H1 (cell line): ENCODE results near the gene DLG1. TPM values are rescaled to one million over a fixed set of nuclear protein-coding genes. Genes with fewer than 3 reads are reported as not detected.

ENCODE experiments used
- CTCF ChIA-PET: fragments of 300-600 bp; sonication (Branson Sonifier 250); formaldehyde crosslinking; loops from one replicate; lab custom pipeline; 2021; ENCODE audit not compliant: partially characterized antibody; lab: Charles Lee
- POLR2A ChIA-PET: fragments of 300-600 bp; sonication (Branson Sonifier 250); formaldehyde crosslinking; loops from one replicate; lab custom pipeline; 2021; ENCODE audit warnings: inconsistent platforms; ENCODE audit not compliant: partially characterized antibody; lab: Charles Lee
- DNase-seq, 2 experiments: peaks; one replicate each; pipeline versions ENCODE4 v3.0.0 to v3.0.0-alpha.2; 2010 to 2022; ENCODE audit warnings: low spot score in 2 of 2, low read depth in 1 of 2, mixed read lengths in 1 of 2
- FAIRE-seq: peaks from 2 replicates; lab custom pipeline; 2011; peaks lifted over from hg19 to GRCh38; lab: Jason Lieb, UNC
- H2AFZ ChIP-seq: 2 replicates; pipeline ENCODE4 v1.8.1; 2012; ENCODE audit warnings: low read length, inconsistent platforms
- H2AK5ac ChIP-seq: 2 replicates; pipeline ENCODE4 v1.6.1; 2013; ENCODE audit warnings: low read depth, low read length
- H2BK120ac ChIP-seq: replicated peaks from 2 replicates; pipeline ENCODE3; 2013; ENCODE audit warnings: low read depth, low read length, inconsistent platforms
- H2BK12ac ChIP-seq: 2 replicates; pipeline ENCODE4 v1.6.1; 2013; ENCODE audit warnings: low read depth, low read length
- H2BK15ac ChIP-seq: 2 replicates; pipeline ENCODE4 v1.6.1; 2013; ENCODE audit warnings: low read length
- H2BK20ac ChIP-seq: 2 replicates; pipeline ENCODE4 v1.6.1; 2013; ENCODE audit warnings: low read length
- H2BK5ac ChIP-seq: 2 replicates; pipeline ENCODE4 v1.6.1; 2013; ENCODE audit warnings: low read depth, low read length
- H3K14ac ChIP-seq: 2 replicates; pipeline ENCODE4 v1.6.1; 2013; ENCODE audit warnings: inconsistent platforms; ENCODE audit not compliant: insufficient read length
- H3K18ac ChIP-seq: 2 replicates; pipeline ENCODE4 v1.6.1; 2013; ENCODE audit warnings: low read length; ENCODE audit errors: extremely low read depth
- H3K23ac ChIP-seq: 2 replicates; pipeline ENCODE4 v1.6.1; 2013; ENCODE audit warnings: inconsistent platforms; ENCODE audit not compliant: insufficient read length
- H3K23me2 ChIP-seq: 2 replicates; pipeline ENCODE4 v1.6.1; 2013; ENCODE audit warnings: low read depth, low read length
- H3K27ac ChIP-seq: 2 replicates; pipeline ENCODE4 v1.6.1; 2011; ENCODE audit warnings: low read depth, low read length, inconsistent platforms
- H3K27me3 ChIP-seq, 4 experiments: replicated peaks in 1 of 4; 1 replicate in 1 of 4; 2 replicates in 3 of 4; pipeline versions ENCODE4 v1.6.1 to v1.8.1; 2011 to 2013; ENCODE audit warnings: low read length in 3 of 4, mild to moderate bottlenecking in 3 of 4, inconsistent platforms in 2 of 4, mixed read lengths in 2 of 4, moderate library complexity in 1 of 4; ENCODE audit not compliant: control insufficient read depth in 3 of 4, insufficient read depth in 3 of 4; ENCODE audit errors: extremely low read depth in 1 of 4
- H3K36me3 ChIP-seq, 4 experiments: 2 replicates each; pipeline versions ENCODE4 v1.6.1 to v1.8.1; 2011 to 2013; ENCODE audit warnings: mild to moderate bottlenecking in 4 of 4, low read length in 3 of 4, moderate library complexity in 2 of 4, control low read depth in 1 of 4, inconsistent platforms in 1 of 4; ENCODE audit not compliant: insufficient read depth in 4 of 4, control insufficient read depth in 2 of 4
- H3K4ac ChIP-seq: replicated peaks from 2 replicates; pipeline ENCODE3; 2013; ENCODE audit warnings: low read length, low read depth, mixed read lengths, inconsistent platforms; ENCODE audit not compliant: insufficient read length
- H3K4me1 ChIP-seq, 4 experiments: replicated peaks in 1 of 4; 1 replicate in 1 of 4; 2 replicates in 3 of 4; pipeline versions ENCODE4 v1.6.1 to v1.8.1; 2011 to 2013; ENCODE audit warnings: low read length in 3 of 4, inconsistent platforms in 2 of 4, mixed read lengths in 1 of 4; ENCODE audit not compliant: insufficient read depth in 4 of 4, control insufficient read depth in 3 of 4
- H3K4me2 ChIP-seq, 2 experiments: 2 replicates each; pipeline versions ENCODE4 v1.6.1 to v1.8.1; 2011 to 2013; ENCODE audit warnings: low read depth in 2 of 2, low read length in 2 of 2, control low read depth in 1 of 2, inconsistent platforms in 1 of 2, mild to moderate bottlenecking in 1 of 2; ENCODE audit not compliant: insufficient read depth in 1 of 2
- H3K4me3 ChIP-seq, 4 experiments: fragments of 200-600, 300-600 bp in 1 of 4; sonication (generic), shearing (Covaris generic), sonication (Bioruptor Twin) in 1 of 4; 2 replicates each; pipeline versions ENCODE4 v1.5.1 to v1.8.1; 2011 to 2016; ENCODE audit warnings: low read length in 4 of 4, low read depth in 3 of 4, control low read depth in 2 of 4, inconsistent platforms in 2 of 4, mild to moderate bottlenecking in 2 of 4, mixed read lengths in 1 of 4, moderate library complexity in 1 of 4; ENCODE audit not compliant: insufficient read depth in 2 of 4; ENCODE audit errors: extremely low read depth in 1 of 4
- H3K56ac ChIP-seq: replicated peaks from 2 replicates; pipeline ENCODE3; 2013; ENCODE audit warnings: low read depth, mild to moderate bottlenecking, mixed read lengths, low read length, inconsistent platforms; ENCODE audit not compliant: insufficient read length
- H3K79me1 ChIP-seq: 2 replicates; pipeline ENCODE4 v1.6.1; 2013; ENCODE audit warnings: low read depth, low read length, control low read depth
- H3K79me2 ChIP-seq, 2 experiments: 2 replicates each; pipeline versions ENCODE4 v1.6.1 to v1.8.1; 2012 to 2013; ENCODE audit warnings: low read length in 2 of 2, mild to moderate bottlenecking in 2 of 2, inconsistent platforms in 1 of 2; ENCODE audit not compliant: insufficient read depth in 2 of 2, control insufficient read depth in 1 of 2
- H3K9ac ChIP-seq, 4 experiments: replicated peaks in 1 of 4; 1 replicate in 1 of 4; 2 replicates in 3 of 4; pipeline versions ENCODE4 v1.6.1 to v1.8.1; 2011 to 2013; ENCODE audit warnings: low read depth in 3 of 4, low read length in 3 of 4, control low read depth in 2 of 4, mild to moderate bottlenecking in 2 of 4, moderate library complexity in 2 of 4, inconsistent platforms in 1 of 4; ENCODE audit errors: extremely low read depth in 1 of 4
- H3K9me3 ChIP-seq, 2 experiments: 2 replicates each; pipeline versions ENCODE4 v1.6.1 to v1.8.1; 2012 to 2013; ENCODE audit warnings: mild to moderate bottlenecking in 2 of 2, moderate library complexity in 2 of 2, control low read depth in 1 of 2, inconsistent platforms in 1 of 2, low read depth in 1 of 2, low read length in 1 of 2, mixed read lengths in 1 of 2; ENCODE audit not compliant: insufficient read depth in 2 of 2
- H4K20me1 ChIP-seq, 2 experiments: replicated peaks in 1 of 2; 2 replicates each; pipeline versions ENCODE3 to v1.8.1; 2011 to 2013; ENCODE audit warnings: inconsistent platforms in 2 of 2, low read length in 2 of 2, mild to moderate bottlenecking in 1 of 2; ENCODE audit not compliant: insufficient read depth in 2 of 2, control insufficient read depth in 1 of 2
- H4K5ac ChIP-seq: 2 replicates; pipeline ENCODE4 v1.6.1; 2013; ENCODE audit warnings: low read length, low read depth, mixed read lengths, inconsistent platforms; ENCODE audit not compliant: insufficient read length
- H4K8ac ChIP-seq: 2 replicates; pipeline ENCODE4 v1.8.0; 2013; ENCODE audit warnings: mild to moderate bottlenecking, moderate library complexity, low read length, inconsistent platforms; ENCODE audit not compliant: insufficient read depth; ENCODE audit errors: extremely low read depth
- H4K91ac ChIP-seq: replicated peaks from 2 replicates; pipeline ENCODE3; 2013; ENCODE audit warnings: low read length, mixed read lengths, inconsistent platforms; ENCODE audit not compliant: insufficient read length
- EZH2 ChIP-seq: fragments of 200-600 bp; sonication (generic); IDR thresholded peaks from 2 replicates; pipeline ENCODE4 v1.7.1; 2012; ENCODE audit warnings: low read depth, mild to moderate bottlenecking, moderate library complexity, low read length, inconsistent platforms; ENCODE audit not compliant: severe bottlenecking
- GABPA ChIP-seq: IDR thresholded peaks from 2 replicates; pipeline ENCODE4 v1.6.1; 2011; ENCODE audit warnings: mild to moderate bottlenecking, low read length, moderate library complexity, borderline replicate concordance; ENCODE audit not compliant: insufficient read depth
- HDAC2 ChIP-seq, 2 experiments: fragments of 300-600 bp in 1 of 2; sonication (generic) in 1 of 2; IDR thresholded peaks; 2 replicates each; pipeline ENCODE4 v1.6.1; 2011 to 2012; ENCODE audit warnings: low read depth in 2 of 2, low read length in 2 of 2, mild to moderate bottlenecking in 2 of 2, moderate library complexity in 2 of 2, borderline replicate concordance in 1 of 2, inconsistent platforms in 1 of 2
- JUN ChIP-seq: IDR thresholded peaks from 2 replicates; pipeline ENCODE4 v1.6.1; 2011; ENCODE audit warnings: low read depth, mild to moderate bottlenecking, improper control_type of control experiment, low read length
- JUND ChIP-seq: IDR thresholded peaks from 2 replicates; pipeline ENCODE4 v1.6.1; 2011; ENCODE audit warnings: mild to moderate bottlenecking, improper control_type of control experiment, low read length
- KDM4A ChIP-seq: IDR thresholded peaks from one replicate; pipeline ENCODE4 v1.7.1; 2012; ENCODE audit warnings: low read depth, mild to moderate bottlenecking, moderate library complexity, low read length, inconsistent platforms; ENCODE audit not compliant: severe bottlenecking
- MAFK ChIP-seq: IDR thresholded peaks from 2 replicates; pipeline ENCODE4 v1.6.1; 2012; ENCODE audit warnings: low read depth, mild to moderate bottlenecking, improper control_type of control experiment, low read length
- NRF1 ChIP-seq: IDR thresholded peaks from 2 replicates; pipeline ENCODE4 v1.6.1; 2011; ENCODE audit warnings: mild to moderate bottlenecking, low read depth, low read length, improper control_type of control experiment
- SIN3A ChIP-seq, 2 experiments: IDR thresholded peaks in 1 of 2; conservative IDR thresholded peaks in 1 of 2; 2 replicates each; pipeline ENCODE4 v1.6.1; 2011 to 2012; ENCODE audit warnings: low read length in 2 of 2, improper control_type of control experiment in 1 of 2, low read depth in 1 of 2, mild to moderate bottlenecking in 1 of 2
- WGBS, 2 experiments: shearing (Covaris generic) in 1 of 2; methylation state at CpG; one replicate each; pipeline versions ENCODE4 v1.1.6 to v1.1.7; 2013 to 2015; ENCODE audit warnings: low lambda C conversion rate in 2 of 2, mixed read lengths in 2 of 2, inconsistent platforms in 1 of 2, low coverage in 1 of 2, missing lambda C conversion rate in 1 of 2; ENCODE audit not compliant: insufficient replicate concordance in 2 of 2, insufficient coverage in 1 of 2, insufficient read length in 1 of 2; ENCODE audit errors: extremely low coverage in 1 of 2, missing lambda C conversion rate in 1 of 2; 5-methylcytosine and 5-hydroxymethylcytosine counted together
- polyA plus RNA-seq, 7 experiments: library from polyadenylated mRNA; depleted of rRNA in 3 of 7; stranded (reverse) in 5 of 7; unstranded in 2 of 7; fragments of >200 nt in 5 of 7; fragments of 200-250 nt in 2 of 7; gene quantifications; 1 replicate in 5 of 7; 2 replicates in 1 of 7; 4 replicates in 1 of 7; pipeline versions ENCODE4 v1.2.1 to v1.2.3, GENCODE V29; 2011 to 2013; ENCODE audit warnings: missing spikeins in 2 of 7, mixed read lengths in 2 of 7
- total RNA-seq: library from RNA; stranded (reverse); fragmentation: NEBNext Ultra II Directional; extraction: Animal tissue kit (Norgen Biotek cat#: 25700); gene quantifications from 2 replicates; pipeline ENCODE4 v1.2.1, GENCODE V29; 2021

DLG1 gene
- total and polyA plus RNA-seq, 2 of the 8 experiments (the other 6 are each of a cell fraction or from before 2014, with no cell fraction given): 13.4 to 78.8 TPM

DNA sequence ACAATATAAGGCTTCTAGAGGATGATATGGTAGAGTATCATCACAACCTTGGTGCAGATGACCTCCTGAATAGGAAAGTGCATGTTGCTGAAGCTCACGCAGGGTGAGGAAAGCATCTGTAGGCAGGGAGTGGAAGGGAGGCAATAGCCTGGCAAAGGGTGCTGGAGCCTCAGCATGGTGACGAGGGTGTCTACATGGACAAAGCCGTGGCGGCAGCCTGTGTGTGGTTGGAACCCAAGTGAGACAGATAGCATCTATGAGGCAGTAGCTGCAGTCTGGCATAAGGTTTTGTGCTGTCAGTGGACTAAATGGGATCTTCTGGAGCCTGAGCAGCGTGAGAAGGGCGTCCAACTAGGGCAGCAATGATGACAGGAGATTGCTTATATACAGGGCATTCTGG, 132.5 kb downstream of the DLG1 start:
- ChIA-PET POLR2A (no interaction called here), CTCF (no interaction called here)
- FAIRE-seq (no peak), DNase-seq (no peak)
- Histone ChIP-seq H3K56ac (no peak overlapping the region), H4K91ac (no peak overlapping the region), H3K23me2 (no peaks in the 10 kb centered on the region), H3K4me2 (no peak overlapping the region), H2BK12ac (no peak overlapping the region), H2AFZ (no peak overlapping the region), H3K9me3 (no peaks in the 10 kb centered on the region), H2BK5ac (no peak overlapping the region), H3K79me2 (peaks cover 0 to 47% of the 10 kb centered on the region in 2 experiments; a peak in 3 of 4 replicates), H2BK20ac (no peak overlapping the region), H3K36me3 (no peaks in the 10 kb centered on the region), H4K5ac (no peak overlapping the region), H3K4ac (no peak overlapping the region), H2AK5ac (no peak overlapping the region), H3K23ac (no peak overlapping the region), H2BK15ac (no peak overlapping the region), H3K27ac (no peak overlapping the region), H3K14ac (no peak overlapping the region), H2BK120ac (no peak overlapping the region), H4K8ac (no peak overlapping the region), H4K20me1 (peaks cover 4 to 5% of the 10 kb centered on the region in 2 experiments), H3K4me1 (no peaks in the 10 kb centered on the region; a peak in 1 of 7 replicates), H3K27me3 (no peaks in the 10 kb centered on the region), H3K9ac (no peak overlapping the region), H3K79me1 (peaks cover 3% of the 10 kb centered on the region; the same call in 1 of the 2 replicates), H3K18ac (no peak overlapping the region), H3K4me3 (no peak overlapping the region)
- WGBS, 2 experiments: 87% methylated on average over 6 of the region's 6 CpGs; no CpG with 5 or more reads in 1 of the 2 experiments
- TF ChIP-seq MAFK (no peak), JUND (no peak), KDM4A (no peak), GABPA (no peak), HDAC2 (IDR thresholded peaks at IDR 0.05; ENCODE audit: borderline replicate concordance in 1 of 2, low read depth in 2 of 2, low read length in 2 of 2) (no peak), JUN (no peak), NRF1 (no peak), SIN3A (conservative IDR thresholded peaks at IDR 0.05 in 1 of 2, IDR thresholded peaks at IDR 0.05 in 1 of 2; ENCODE audit: low read depth in 1 of 2, low read length in 2 of 2) (no peak), EZH2 (no peak)
